CD4-positive, alpha-beta T cell (primary cell): Measurements from ENCODE around the gene NRSN2. TPM values are rescaled to one million over a fixed set of nuclear protein-coding genes. Genes with fewer than 3 reads are reported as not detected.

Experiments used
- ATAC-seq: fragments of 200-7000 bp; cut with Tn5 transposase; one replicate; pipeline ENCODE4 v1.10.0; 2022; ENCODE audit warnings: mild to moderate bottlenecking; ENCODE audit not compliant: poor library complexity
- CTCF ChIA-PET: fragments of 350-600 bp; sonication (Branson Sonifier 250); formaldehyde crosslinking; loops from one replicate; lab custom pipeline; 2021; ENCODE audit warnings: antibody characterized with exemption, inconsistent platforms; lab: Charles Lee
- POLR2A ChIA-PET: fragments of 350-600 bp; sonication (Branson Sonifier 250); formaldehyde crosslinking; loops from one replicate; lab custom pipeline; 2021; ENCODE audit warnings: antibody characterized with exemption, inconsistent platforms; lab: Charles Lee
- DNase-seq, 14 experiments: peaks; one replicate each; pipeline ENCODE4 v3.0.0-alpha.2; 2013 to 2020; ENCODE audit warnings: mixed read lengths in 2 of 14
- H3K27ac ChIP-seq, 2 donors: one replicate each; pipeline versions ENCODE4 v1.5.1 to v1.7.0; 2013; ENCODE audit warnings: low read length in 2 of 2, low read depth in 1 of 2, mild to moderate bottlenecking in 1 of 2
- H3K27me3 ChIP-seq, 2 experiments: 1 replicate in 1 of 2; 2 replicates in 1 of 2; pipeline versions ENCODE4 v1.6.1 to v1.7.0; 2013; ENCODE audit warnings: low read length in 2 of 2, control low read depth in 1 of 2, mild to moderate bottlenecking in 1 of 2, moderate library complexity in 1 of 2; ENCODE audit not compliant: insufficient read depth in 2 of 2, control insufficient read depth in 1 of 2
- H3K36me3 ChIP-seq: one replicate; pipeline ENCODE4 v1.6.1; 2013; ENCODE audit warnings: low read length, control low read depth; ENCODE audit not compliant: insufficient read depth
- H3K4me1 ChIP-seq: one replicate; pipeline ENCODE4 v1.6.1; 2013; ENCODE audit warnings: low read length, control low read depth; ENCODE audit not compliant: insufficient read depth
- H3K4me3 ChIP-seq: one replicate; pipeline ENCODE4 v1.5.1; 2013; ENCODE audit warnings: mild to moderate bottlenecking, low read length, moderate library complexity
- H3K9me3 ChIP-seq, 2 experiments: 1 replicate in 1 of 2; 2 replicates in 1 of 2; pipeline versions ENCODE4 v1.6.1 to v1.7.0; 2013; ENCODE audit warnings: low read length in 2 of 2, mild to moderate bottlenecking in 2 of 2, control low read depth in 1 of 2, moderate library complexity in 1 of 2; ENCODE audit not compliant: control insufficient read depth in 1 of 2, insufficient read depth in 1 of 2
- H3K27ac Mint-ChIP-seq: one replicate; pipeline ENCODE4 v1.8.0; 2020; ENCODE audit warnings: mixed read lengths
- H3K27me3 Mint-ChIP-seq: one replicate; pipeline ENCODE4 v1.8.0; 2021; ENCODE audit warnings: mixed read lengths
- H3K36me3 Mint-ChIP-seq: one replicate; pipeline ENCODE4 v1.8.0; 2021; ENCODE audit warnings: low read depth, mixed read lengths
- H3K4me1 Mint-ChIP-seq: one replicate; pipeline ENCODE4 v1.8.0; 2021; ENCODE audit warnings: low read depth, mixed read lengths
- H3K4me3 Mint-ChIP-seq: one replicate; pipeline ENCODE4 v1.8.0; 2020; ENCODE audit warnings: mild to moderate bottlenecking, mixed read lengths
- H3K9me3 Mint-ChIP-seq: one replicate; pipeline ENCODE4 v1.8.0; 2020; ENCODE audit warnings: mixed read lengths
- intact Hi-C, 2 experiments: fragments of 100-400 bp; cut with DNase I in 1 of 2; cut with micrococcal nuclease in 1 of 2; formaldehyde crosslinking; loops; one replicate each; pipeline versions ENCODE4 v1.15.1 to v1.9.0; 2023 to 2025; cut with DNase I, micrococcal nuclease
- total RNA-seq, 174 experiments: library from RNA in 2 of 174; stranded (reverse) in 2 of 174; gene quantifications; one replicate each; pipeline ENCODE4 v1.2.3 and lab custom pipeline; 2021 to 2026
- TF ChIP-seq, protein P1 (sequence below): fragments of 200-600 bp; IDR thresholded peaks from one replicate; pipeline ENCODE4 v1.8.0; 2022; ENCODE audit warnings: antibody characterized with exemption, mild to moderate bottlenecking

Gene NRSN2
- total RNA-seq, 2 experiments from 2014 or later, result 0.69 to 1.3 TPM

DNA sequence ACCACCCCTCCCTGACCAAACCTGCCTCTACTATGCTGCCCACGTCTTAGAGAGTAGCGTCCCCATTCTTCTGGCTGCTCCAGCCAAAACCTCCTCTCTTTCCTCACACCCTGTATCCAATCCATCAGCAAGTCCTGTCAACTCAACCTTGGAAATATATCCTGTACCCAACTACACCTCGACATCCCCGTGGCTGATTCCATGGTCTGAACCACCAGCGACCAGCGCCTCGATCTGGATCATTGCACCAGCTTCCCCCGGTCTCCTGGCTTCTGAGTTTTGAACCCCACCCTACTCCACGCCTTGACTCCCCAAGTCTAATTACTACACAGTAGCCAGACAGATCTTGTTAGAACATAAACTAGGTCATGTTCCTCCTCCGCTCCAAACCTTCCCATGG is 9.8 kb downstream of the NRSN2 start:
- H3K9me3 Mint-ChIP-seq, result no peaks in the 10 kb centered on the region
- H3K9me3 ChIP-seq, result no peaks in the 10 kb centered on the region
- H3K4me3 ChIP-seq, result no peak overlapping the region
- no peaks in the 10 kb centered on the region for H3K27me3 ChIP-seq
- peaks cover 8% of the 10 kb centered on the region for H3K4me1 ChIP-seq
- no peak for DNase-seq
- H3K36me3 Mint-ChIP-seq, result no peaks in the 10 kb centered on the region
- no peaks in the 10 kb centered on the region for H3K4me1 Mint-ChIP-seq
- ChIA-PET POLR2A (no interaction called here), CTCF (no interaction called here)
- no peak overlapping the region for H3K4me3 Mint-ChIP-seq
- no peak overlapping the region for H3K27ac Mint-ChIP-seq
- no peaks in the 10 kb centered on the region for H3K27me3 Mint-ChIP-seq
- H3K27ac ChIP-seq, result no peak overlapping the region
- H3K36me3 ChIP-seq, result no peaks in the 10 kb centered on the region
- TF ChIP-seq, protein P1, sequence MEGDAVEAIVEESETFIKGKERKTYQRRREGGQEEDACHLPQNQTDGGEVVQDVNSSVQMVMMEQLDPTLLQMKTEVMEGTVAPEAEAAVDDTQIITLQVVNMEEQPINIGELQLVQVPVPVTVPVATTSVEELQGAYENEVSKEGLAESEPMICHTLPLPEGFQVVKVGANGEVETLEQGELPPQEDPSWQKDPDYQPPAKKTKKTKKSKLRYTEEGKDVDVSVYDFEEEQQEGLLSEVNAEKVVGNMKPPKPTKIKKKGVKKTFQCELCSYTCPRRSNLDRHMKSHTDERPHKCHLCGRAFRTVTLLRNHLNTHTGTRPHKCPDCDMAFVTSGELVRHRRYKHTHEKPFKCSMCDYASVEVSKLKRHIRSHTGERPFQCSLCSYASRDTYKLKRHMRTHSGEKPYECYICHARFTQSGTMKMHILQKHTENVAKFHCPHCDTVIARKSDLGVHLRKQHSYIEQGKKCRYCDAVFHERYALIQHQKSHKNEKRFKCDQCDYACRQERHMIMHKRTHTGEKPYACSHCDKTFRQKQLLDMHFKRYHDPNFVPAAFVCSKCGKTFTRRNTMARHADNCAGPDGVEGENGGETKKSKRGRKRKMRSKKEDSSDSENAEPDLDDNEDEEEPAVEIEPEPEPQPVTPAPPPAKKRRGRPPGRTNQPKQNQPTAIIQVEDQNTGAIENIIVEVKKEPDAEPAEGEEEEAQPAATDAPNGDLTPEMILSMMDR, result no peak
- intact Hi-C loops, result loop anchor here in 1 of 2 experiments (5.0 kb wide), 1 partner anchor 291 kb away; no protein-coding TSS in a partner anchor
- no peak for ATAC-seq

DNA sequence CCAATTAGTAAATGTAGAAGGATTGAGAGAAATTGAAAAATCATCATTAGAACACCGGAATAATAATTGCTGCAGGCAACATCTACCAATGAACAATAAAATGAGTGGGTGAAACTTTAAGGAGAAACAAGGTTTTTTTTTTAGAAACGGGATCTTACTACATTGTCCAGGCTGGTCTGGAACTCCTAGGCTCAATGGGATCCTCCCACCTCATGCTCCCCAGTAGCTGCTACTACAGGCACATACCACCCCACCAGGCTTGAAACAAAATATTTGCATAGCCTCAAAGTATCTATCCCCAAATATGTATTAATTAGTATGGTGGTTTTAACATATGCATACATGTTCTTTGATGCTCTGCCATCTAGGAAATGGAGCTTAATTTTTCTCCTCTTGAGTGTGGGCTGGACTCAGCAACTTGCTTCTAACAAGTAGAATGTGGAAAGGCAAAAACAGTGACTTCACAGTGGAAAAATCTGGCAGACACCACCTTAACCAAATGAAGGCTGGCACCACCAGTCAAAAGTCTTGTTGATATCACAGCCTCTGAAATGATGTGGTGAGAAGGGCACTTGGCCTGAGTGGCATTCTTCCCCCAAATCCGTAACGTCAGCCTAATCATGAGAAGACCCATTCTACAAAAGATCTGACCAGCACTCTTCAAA is 12.1 kb downstream of the NRSN2 start:
- ATAC-seq (no peak), DNase-seq (no peak)
- no peak overlapping the region for H3K27ac Mint-ChIP-seq
- H3K27me3 ChIP-seq, result no peaks in the 10 kb centered on the region
- peaks cover 5% of the 10 kb centered on the region for H3K4me1 Mint-ChIP-seq
- H3K9me3 Mint-ChIP-seq, result no peaks in the 10 kb centered on the region
- no peaks in the 10 kb centered on the region for H3K27me3 Mint-ChIP-seq
- no peak overlapping the region for H3K27ac ChIP-seq
- POLR2A ChIA-PET, result interaction anchor here (0.7 kb wide), 1 partner anchor 21 kb away, joined by 3 read pairs; no protein-coding TSS in a partner anchor
- no peaks in the 10 kb centered on the region for H3K36me3 Mint-ChIP-seq
- H3K36me3 ChIP-seq, result no peaks in the 10 kb centered on the region
- H3K4me3 ChIP-seq, result no peak overlapping the region
- TF ChIP-seq, protein P1, result no peak
- intact Hi-C loops, result loop anchor here in 1 of 2 experiments (5.0 kb wide), 1 partner anchor 288 kb away; no protein-coding TSS in a partner anchor
- H3K9me3 ChIP-seq, result no peaks in the 10 kb centered on the region
- CTCF ChIA-PET, result no interaction called here
- no peak overlapping the region for H3K4me3 Mint-ChIP-seq
- peaks cover 12% of the 10 kb centered on the region for H3K4me1 ChIP-seq

DNA sequence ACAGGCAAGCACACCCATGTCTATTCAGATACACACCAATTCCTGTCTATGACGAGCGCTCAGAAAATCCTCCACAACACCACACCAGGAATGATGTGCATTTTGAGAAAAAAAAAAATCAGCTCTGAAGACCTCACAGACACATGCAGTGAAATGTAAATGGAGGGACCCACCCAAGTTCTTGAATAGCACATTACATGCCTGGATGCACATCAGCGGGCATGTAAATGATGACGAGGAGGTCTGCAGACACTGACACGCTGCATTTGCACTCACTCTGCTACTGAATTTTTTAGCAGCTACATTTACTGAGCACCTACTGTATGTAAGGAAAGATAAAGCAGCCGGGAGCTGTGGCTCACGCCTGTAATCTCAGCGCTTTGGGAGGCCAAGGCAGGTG is 14.7 kb downstream of the NRSN2 start:
- TF ChIP-seq, protein P1, result no peak

More for the DNA sequence above, 14.7 kb downstream of the NRSN2 start:
- Histone ChIP-seq H3K4me1 (peaks cover 19% of the 10 kb centered on the region), H3K27ac (no peak overlapping the region), H3K36me3 (no peaks in the 10 kb centered on the region), H3K27me3 (no peaks in the 10 kb centered on the region), H3K9me3 (no peaks in the 10 kb centered on the region), H3K4me3 (no peak overlapping the region)
- ATAC-seq (no peak), DNase-seq (no peak)
- H3K4me3 Mint-ChIP-seq, result no peak overlapping the region
- no peaks in the 10 kb centered on the region for H3K9me3 Mint-ChIP-seq
- H3K36me3 Mint-ChIP-seq, result no peaks in the 10 kb centered on the region
- ChIA-PET POLR2A (no interaction called here), CTCF (interaction anchor here (0.7 to 1.2 kb wide), 2 partner anchors 139 to 284 kb away, joined by 3 to 4 read pairs; no protein-coding TSS in a partner anchor)
- H3K27ac Mint-ChIP-seq, result no peak overlapping the region
- H3K4me1 Mint-ChIP-seq, result peaks cover 25% of the 10 kb centered on the region
- intact Hi-C loops, result no loop called here
- no peaks in the 10 kb centered on the region for H3K27me3 Mint-ChIP-seq
